HCT116 (cell line): Measurements from ENCODE around the gene TAPBPL. TPM values are rescaled to one million over a fixed set of nuclear protein-coding genes. Genes with fewer than 3 reads are reported as not detected.

Source experiments
- ATAC-seq: fragments of 200-7000 bp; cut with Tn5 transposase; 2 replicates; pipeline ENCODE4 v1.9.1; 2020; ENCODE audit warnings: mild to moderate bottlenecking, moderate library complexity
- BruUV-seq: library from RNA; stranded (reverse); fragments of 400-500 nt; replicated peaks from 2 replicates; lab custom pipeline; 2021; lab: Mats Ljungman, UMichigan
- CTCF ChIA-PET: fragments of 300-600 bp; sonication (Branson Sonifier 250); formaldehyde crosslinking; loops from one replicate; lab custom pipeline; 2021; ENCODE audit warnings: antibody characterized with exemption; lab: Charles Lee
- POLR2A ChIA-PET: fragments of 300-600, 350-600 bp; sonication (Branson Sonifier 250); formaldehyde crosslinking; loops from one replicate; lab custom pipeline; 2021; ENCODE audit warnings: antibody characterized with exemption; lab: Charles Lee
- RAD21 ChIA-PET, 2 experiments: fragments of 300-600 bp; sonication (Branson Sonifier 250); formaldehyde crosslinking; loops; one replicate each; lab custom pipeline; 2023; ENCODE audit warnings: low total read pairs in 2 of 2; ENCODE audit not compliant: uncharacterized antibody in 2 of 2, unreplicated experiment in 2 of 2, low non-redundant PET in 1 of 2; lab: Charles Lee
- DNase-seq: peaks from one replicate; pipeline ENCODE4 v3.0.0-alpha.2; 2010; ENCODE audit warnings: low read depth, low spot score
- H2AFZ ChIP-seq: fragments of 200-600 bp; shearing (Covaris generic), sonication (generic); 2 replicates; pipeline ENCODE4 v1.6.1; 2017; ENCODE audit warnings: low read depth, mixed run types, mixed read lengths, antibody characterized with exemption, low read length; ENCODE audit not compliant: poor library complexity, severe bottlenecking
- H3K27ac ChIP-seq: 2 replicates; pipeline ENCODE4 v1.5.1; 2012; ENCODE audit warnings: low read depth, low read length
- H3K27me3 ChIP-seq: fragments of 200-600 bp; sonication (generic); 2 replicates; pipeline ENCODE4 v1.6.1; 2016; ENCODE audit warnings: mixed run types, low read length, mixed read lengths; ENCODE audit not compliant: insufficient read depth
- H3K36me3 ChIP-seq, 2 experiments: fragments of 200-500 bp in 1 of 2; fragments of 200-600 bp in 1 of 2; sonication (Bioruptor generic) in 1 of 2; sonication (generic) in 1 of 2; 2 replicates each; pipeline versions ENCODE4 v1.5.1 to v1.6.1; 2014 to 2016; ENCODE audit warnings: low read length in 2 of 2, inconsistent platforms in 1 of 2, mixed read lengths in 1 of 2, mixed run types in 1 of 2; ENCODE audit not compliant: insufficient read depth in 2 of 2, control insufficient read depth in 1 of 2
- H3K4me1 ChIP-seq, 2 experiments: fragments of 200-600 bp in 1 of 2; sonication (generic) in 1 of 2; 2 replicates each; pipeline versions ENCODE4 v1.5.1 to v1.6.1; 2012 to 2017; ENCODE audit warnings: low read length in 2 of 2, inconsistent platforms in 1 of 2, mild to moderate bottlenecking in 1 of 2, mixed read lengths in 1 of 2, mixed run types in 1 of 2, moderate library complexity in 1 of 2; ENCODE audit not compliant: insufficient read depth in 2 of 2, control insufficient read depth in 1 of 2
- H3K4me2 ChIP-seq: fragments of 200-600 bp; sonication (generic); 2 replicates; pipeline ENCODE4 v1.6.1; 2017; ENCODE audit warnings: mixed run types, low read length, mixed read lengths
- H3K4me3 ChIP-seq, 2 experiments: fragments of 200-600 bp in 1 of 2; sonication (generic) in 1 of 2; replicated peaks in 1 of 2; 2 replicates each; pipeline ENCODE4 v1.5.1; 2011 to 2016; ENCODE audit warnings: low read length in 2 of 2, control low read depth in 1 of 2, low read depth in 1 of 2, mild to moderate bottlenecking in 1 of 2, mixed read lengths in 1 of 2, mixed run types in 1 of 2
- H3K79me2 ChIP-seq: fragments of 200-600 bp; sonication (generic); 2 replicates; pipeline ENCODE4 v1.6.1; 2017; ENCODE audit warnings: mild to moderate bottlenecking, mixed run types, low read length, moderate library complexity, mixed read lengths; ENCODE audit not compliant: insufficient read depth
- H3K9ac ChIP-seq: fragments of 200-600 bp; sonication (generic); 2 replicates; pipeline ENCODE4 v1.6.1; 2016; ENCODE audit warnings: low read length, mixed read lengths
- H3K9me2 ChIP-seq: fragments of 200-600 bp; sonication (generic), shearing (Covaris generic); 2 replicates; pipeline ENCODE4 v1.6.1; 2017; ENCODE audit warnings: mixed run types, mild to moderate bottlenecking, moderate library complexity; ENCODE audit not compliant: insufficient read depth
- H3K9me3 ChIP-seq, 2 experiments: fragments of 200-500 bp in 1 of 2; fragments of 200-600 bp in 1 of 2; sonication (Bioruptor generic) in 1 of 2; sonication (generic) in 1 of 2; 2 replicates each; pipeline ENCODE4 v1.6.1; 2014 to 2017; ENCODE audit warnings: low read length in 2 of 2, mixed read lengths in 2 of 2, inconsistent platforms in 1 of 2, low read depth in 1 of 2, mild to moderate bottlenecking in 1 of 2, mixed run types in 1 of 2, moderate library complexity in 1 of 2; ENCODE audit not compliant: control insufficient read depth in 1 of 2, insufficient read depth in 1 of 2
- H4K20me1 ChIP-seq: fragments of 200-600 bp; sonication (generic), shearing (Covaris generic); 2 replicates; pipeline ENCODE4 v1.6.1; 2017; ENCODE audit warnings: mixed run types, mild to moderate bottlenecking, moderate library complexity; ENCODE audit not compliant: insufficient read depth
- CBX3 ChIP-seq: IDR thresholded peaks from 2 replicates; pipeline ENCODE4 v1.6.1; 2012; ENCODE audit warnings: low read depth
- CTCF ChIP-seq, 3 experiments: fragments of 200-600 bp in 1 of 3; sonication (generic) in 1 of 3; IDR thresholded peaks in 2 of 3; conservative IDR thresholded peaks in 1 of 3; 2 replicates each; pipeline ENCODE4 v1.5.1; 2012 to 2017; ENCODE audit warnings: low read depth in 2 of 3, low read length in 2 of 3, antibody characterized with exemption in 1 of 3, borderline replicate concordance in 1 of 3, control low read depth in 1 of 3, mild to moderate bottlenecking in 1 of 3, mixed read lengths in 1 of 3, mixed run types in 1 of 3, moderate library complexity in 1 of 3; ENCODE audit not compliant: insufficient read depth in 1 of 3
- EZH2phosphoT487 ChIP-seq: fragments of 200-600 bp; IDR thresholded peaks from 2 replicates; pipeline ENCODE4 v1.6.1; 2018; ENCODE audit warnings: antibody characterized with exemption, borderline replicate concordance
- FOSL1 ChIP-seq: IDR thresholded peaks from 2 replicates; pipeline ENCODE4 v1.6.1; 2012; ENCODE audit warnings: low read depth
- POLR2AphosphoS5 ChIP-seq: IDR thresholded peaks from 2 replicates; pipeline ENCODE4 v1.6.1; 2011; ENCODE audit warnings: mild to moderate bottlenecking, low read depth, low read length, moderate library complexity
- YY1 ChIP-seq: IDR thresholded peaks from 2 replicates; pipeline ENCODE4 v1.6.1; 2011; ENCODE audit warnings: low read length, low read depth, moderate library complexity, mild to moderate bottlenecking; ENCODE audit not compliant: insufficient replicate concordance; ENCODE audit errors: extremely low read depth
- ZFX ChIP-seq: fragments of 450-650 bp; IDR thresholded peaks from 2 replicates; pipeline ENCODE4 v1.6.1; 2017
- intact Hi-C: fragments of 100-400 bp; cut with micrococcal nuclease; formaldehyde crosslinking; loops from 2 replicates; pipeline ENCODE4 v1.10.0; 2022
- total RNA-seq: library from RNA; stranded (reverse); gene quantifications from one replicate; pipeline ENCODE4 v1.2.1, GENCODE V29; 2021; ENCODE audit not compliant: unreplicated experiment
- TF ChIP-seq, protein P1 (sequence below): IDR thresholded peaks from 2 replicates; pipeline ENCODE4 v1.6.1; 2012; ENCODE audit warnings: low read depth

TAPBPL gene
- total RNA-seq, 1 experiment from 2014 or later, result 0.54 TPM

DNA sequence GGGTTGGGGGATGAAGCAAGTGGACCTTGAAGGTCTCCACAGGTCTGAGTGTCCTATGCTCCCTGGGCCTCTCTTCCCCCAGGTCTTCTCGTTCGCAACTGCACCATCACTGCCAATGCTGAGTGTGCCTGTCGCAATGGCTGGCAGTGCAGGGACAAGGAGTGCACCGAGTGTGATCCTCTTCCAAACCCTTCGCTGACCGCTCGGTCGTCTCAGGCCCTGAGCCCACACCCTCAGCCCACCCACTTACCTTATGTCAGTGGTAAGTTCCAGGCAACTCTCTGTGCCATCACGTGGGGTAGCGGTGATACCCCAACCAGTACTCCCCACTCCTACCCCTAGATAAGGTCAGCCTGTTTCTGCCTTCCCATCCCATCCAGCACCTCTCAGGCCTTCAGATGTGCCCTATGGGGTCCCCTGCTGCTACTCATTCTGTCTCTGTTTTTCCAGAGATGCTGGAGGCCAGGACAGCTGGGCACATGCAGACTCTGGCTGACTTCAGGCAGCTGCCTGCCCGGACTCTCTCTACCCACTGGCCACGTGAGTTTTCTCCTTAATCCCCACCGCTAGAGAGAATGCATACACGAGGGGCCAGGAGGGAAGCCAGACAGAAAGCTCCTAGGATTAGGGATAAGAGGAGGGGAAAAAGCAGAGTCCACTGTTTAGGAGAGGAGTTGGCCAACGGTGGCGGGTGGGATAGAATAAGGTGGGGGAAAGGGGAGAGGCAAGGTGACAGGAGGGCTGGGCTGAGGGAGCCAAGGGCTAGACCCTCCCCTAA, 1.6 kb upstream of the TAPBPL start:
- Histone ChIP-seq H3K4me2 (no peak overlapping the region), H3K9me3 (no peaks in the 10 kb centered on the region), H3K36me3 (no peaks in the 10 kb centered on the region), H3K27me3 (no peaks in the 10 kb centered on the region), H3K4me1 (peaks cover 0 to 15% of the 10 kb centered on the region in 2 experiments; a peak in 1 of 4 replicates), H3K9ac (no peak overlapping the region), H3K9me2 (no peaks in the 10 kb centered on the region), H3K4me3 (no peak overlapping the region), H3K79me2 (no peaks in the 10 kb centered on the region), H3K27ac (no peak overlapping the region), H4K20me1 (no peaks in the 10 kb centered on the region), H2AFZ (no peak overlapping the region)
- ChIA-PET POLR2A (no interaction called here), RAD21 (no interaction called here), CTCF (no interaction called here)
- DNase-seq (no peak), ATAC-seq (no peak)
- TF ChIP-seq CBX3 (no peak), EZH2phosphoT487 (no peak), CTCF (IDR thresholded peaks at IDR 0.05 in 2 of 3, conservative IDR thresholded peaks at IDR 0.05 in 1 of 3; ENCODE audit: borderline replicate concordance in 1 of 3, insufficient read depth in 1 of 3, low read depth in 2 of 3, low read length in 2 of 3) (no peak), POLR2AphosphoS5 (no peak), FOSL1 (no peak), YY1 (no peak), ZFX (no peak)
- TF ChIP-seq, protein P1, sequence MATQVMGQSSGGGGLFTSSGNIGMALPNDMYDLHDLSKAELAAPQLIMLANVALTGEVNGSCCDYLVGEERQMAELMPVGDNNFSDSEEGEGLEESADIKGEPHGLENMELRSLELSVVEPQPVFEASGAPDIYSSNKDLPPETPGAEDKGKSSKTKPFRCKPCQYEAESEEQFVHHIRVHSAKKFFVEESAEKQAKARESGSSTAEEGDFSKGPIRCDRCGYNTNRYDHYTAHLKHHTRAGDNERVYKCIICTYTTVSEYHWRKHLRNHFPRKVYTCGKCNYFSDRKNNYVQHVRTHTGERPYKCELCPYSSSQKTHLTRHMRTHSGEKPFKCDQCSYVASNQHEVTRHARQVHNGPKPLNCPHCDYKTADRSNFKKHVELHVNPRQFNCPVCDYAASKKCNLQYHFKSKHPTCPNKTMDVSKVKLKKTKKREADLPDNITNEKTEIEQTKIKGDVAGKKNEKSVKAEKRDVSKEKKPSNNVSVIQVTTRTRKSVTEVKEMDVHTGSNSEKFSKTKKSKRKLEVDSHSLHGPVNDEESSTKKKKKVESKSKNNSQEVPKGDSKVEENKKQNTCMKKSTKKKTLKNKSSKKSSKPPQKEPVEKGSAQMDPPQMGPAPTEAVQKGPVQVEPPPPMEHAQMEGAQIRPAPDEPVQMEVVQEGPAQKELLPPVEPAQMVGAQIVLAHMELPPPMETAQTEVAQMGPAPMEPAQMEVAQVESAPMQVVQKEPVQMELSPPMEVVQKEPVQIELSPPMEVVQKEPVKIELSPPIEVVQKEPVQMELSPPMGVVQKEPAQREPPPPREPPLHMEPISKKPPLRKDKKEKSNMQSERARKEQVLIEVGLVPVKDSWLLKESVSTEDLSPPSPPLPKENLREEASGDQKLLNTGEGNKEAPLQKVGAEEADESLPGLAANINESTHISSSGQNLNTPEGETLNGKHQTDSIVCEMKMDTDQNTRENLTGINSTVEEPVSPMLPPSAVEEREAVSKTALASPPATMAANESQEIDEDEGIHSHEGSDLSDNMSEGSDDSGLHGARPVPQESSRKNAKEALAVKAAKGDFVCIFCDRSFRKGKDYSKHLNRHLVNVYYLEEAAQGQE, result no peak
- no TSS peak for BruUV-seq
- intact Hi-C loops, result no loop called here
